Glutamatergic neuron (in vitro differentiated cells): ENCODE measurements around the gene PLBD1. TPM values are rescaled to one million over a fixed set of nuclear protein-coding genes. Genes with fewer than 3 reads are reported as not detected.

ENCODE experiments used
- DNase-seq: peaks from one replicate; pipeline ENCODE4 v3.0.0; 2022
- H3K27ac Mint-ChIP-seq: one replicate; pipeline ENCODE4 v1.8.0; 2020; ENCODE audit warnings: mild to moderate bottlenecking, mixed read lengths, inconsistent platforms; ENCODE audit not compliant: unreplicated experiment
- H3K27me3 Mint-ChIP-seq: one replicate; pipeline ENCODE4 v1.8.0; 2020; ENCODE audit warnings: mild to moderate bottlenecking, moderate library complexity, mixed read lengths, inconsistent platforms; ENCODE audit not compliant: unreplicated experiment
- H3K36me3 Mint-ChIP-seq: one replicate; pipeline ENCODE4 v1.8.0; 2020; ENCODE audit warnings: mild to moderate bottlenecking, mixed read lengths, inconsistent platforms; ENCODE audit not compliant: unreplicated experiment
- H3K4me1 Mint-ChIP-seq: one replicate; pipeline ENCODE4 v1.8.0; 2020; ENCODE audit warnings: mild to moderate bottlenecking, low read depth, mixed read lengths, inconsistent platforms; ENCODE audit not compliant: unreplicated experiment
- H3K4me3 Mint-ChIP-seq: one replicate; pipeline ENCODE4 v1.8.0; 2020; ENCODE audit warnings: mild to moderate bottlenecking, mixed read lengths, inconsistent platforms; ENCODE audit not compliant: unreplicated experiment
- H3K9me3 Mint-ChIP-seq: one replicate; pipeline ENCODE4 v1.8.0; 2020; ENCODE audit warnings: mild to moderate bottlenecking, moderate library complexity, mixed read lengths, inconsistent platforms; ENCODE audit not compliant: unreplicated experiment
- total RNA-seq: library from RNA; stranded (reverse); fragmentation: NEBNext Ultra II Directional; extraction: Animal tissue kit (Norgen Biotek cat#: 25700); gene quantifications from one replicate; pipeline ENCODE4 v1.2.1, GENCODE V29; 2021; ENCODE audit not compliant: unreplicated experiment
- TF ChIP-seq, protein P1 (sequence below): fragments of 200-600 bp; sonication (generic); IDR thresholded peaks from one replicate; pipeline ENCODE4 v1.5.0; 2021; ENCODE audit not compliant: partially characterized antibody, unreplicated experiment

PLBD1 gene
- total RNA-seq, 1 donor from 2014 or later: 0.32 TPM

DNA sequence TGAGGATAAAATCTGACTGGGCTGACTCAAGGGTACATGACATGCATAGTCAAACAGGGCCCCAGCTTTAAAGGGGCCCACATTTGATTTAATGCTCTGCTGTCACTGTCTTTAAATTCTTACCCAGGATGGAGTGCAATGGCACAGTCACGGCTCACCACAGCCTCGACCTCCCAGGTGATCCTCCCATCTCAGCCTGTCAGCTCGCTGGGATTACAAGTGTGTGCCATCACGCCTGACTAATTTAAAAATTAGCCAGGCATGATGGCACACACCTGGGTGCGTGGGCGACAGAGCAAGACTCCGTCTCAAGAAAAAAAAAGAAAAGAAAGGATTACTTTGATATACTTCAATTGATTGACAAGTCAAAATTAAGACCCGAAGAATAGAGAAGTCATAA, 9.2 kb upstream of the PLBD1 start:
- Mint-ChIP-seq H3K27ac (no peak overlapping the region), H3K4me3 (no peak overlapping the region), H3K9me3 (no peaks in the 10 kb centered on the region), H3K36me3 (no peaks in the 10 kb centered on the region), H3K27me3 (no peaks in the 10 kb centered on the region), H3K4me1 (no peaks in the 10 kb centered on the region)
- DNase-seq: no peak
- TF ChIP-seq, protein P1, sequence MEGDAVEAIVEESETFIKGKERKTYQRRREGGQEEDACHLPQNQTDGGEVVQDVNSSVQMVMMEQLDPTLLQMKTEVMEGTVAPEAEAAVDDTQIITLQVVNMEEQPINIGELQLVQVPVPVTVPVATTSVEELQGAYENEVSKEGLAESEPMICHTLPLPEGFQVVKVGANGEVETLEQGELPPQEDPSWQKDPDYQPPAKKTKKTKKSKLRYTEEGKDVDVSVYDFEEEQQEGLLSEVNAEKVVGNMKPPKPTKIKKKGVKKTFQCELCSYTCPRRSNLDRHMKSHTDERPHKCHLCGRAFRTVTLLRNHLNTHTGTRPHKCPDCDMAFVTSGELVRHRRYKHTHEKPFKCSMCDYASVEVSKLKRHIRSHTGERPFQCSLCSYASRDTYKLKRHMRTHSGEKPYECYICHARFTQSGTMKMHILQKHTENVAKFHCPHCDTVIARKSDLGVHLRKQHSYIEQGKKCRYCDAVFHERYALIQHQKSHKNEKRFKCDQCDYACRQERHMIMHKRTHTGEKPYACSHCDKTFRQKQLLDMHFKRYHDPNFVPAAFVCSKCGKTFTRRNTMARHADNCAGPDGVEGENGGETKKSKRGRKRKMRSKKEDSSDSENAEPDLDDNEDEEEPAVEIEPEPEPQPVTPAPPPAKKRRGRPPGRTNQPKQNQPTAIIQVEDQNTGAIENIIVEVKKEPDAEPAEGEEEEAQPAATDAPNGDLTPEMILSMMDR: no peak

DNA sequence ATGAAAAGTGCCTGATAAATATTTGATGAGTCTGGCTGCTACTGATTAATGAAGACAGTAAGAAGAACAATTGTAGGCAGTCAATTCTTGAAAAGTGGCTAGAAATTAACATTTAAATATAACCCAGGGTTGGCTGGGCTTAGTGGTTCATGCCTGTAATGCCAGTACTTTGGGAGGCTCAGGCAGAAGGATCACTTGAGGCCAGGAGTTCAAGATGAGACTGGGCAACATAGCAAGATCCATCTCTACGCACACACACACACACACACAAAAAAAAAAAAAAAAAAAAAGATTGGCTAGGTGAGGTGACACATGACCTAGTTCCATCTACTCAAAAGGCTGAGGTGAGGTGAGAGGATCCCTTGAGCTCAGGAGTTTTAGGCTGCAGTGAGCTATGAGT, 7.9 kb upstream of the PLBD1 start:
- no peaks in the 10 kb centered on the region for H3K36me3 Mint-ChIP-seq
- no peaks in the 10 kb centered on the region for H3K9me3 Mint-ChIP-seq
- H3K27ac Mint-ChIP-seq: no peak overlapping the region
- H3K4me1 Mint-ChIP-seq: no peaks in the 10 kb centered on the region
- no peaks in the 10 kb centered on the region for H3K27me3 Mint-ChIP-seq
- TF ChIP-seq, protein P1: no peak
- no peak overlapping the region for H3K4me3 Mint-ChIP-seq
- DNase-seq: no peak

DNA sequence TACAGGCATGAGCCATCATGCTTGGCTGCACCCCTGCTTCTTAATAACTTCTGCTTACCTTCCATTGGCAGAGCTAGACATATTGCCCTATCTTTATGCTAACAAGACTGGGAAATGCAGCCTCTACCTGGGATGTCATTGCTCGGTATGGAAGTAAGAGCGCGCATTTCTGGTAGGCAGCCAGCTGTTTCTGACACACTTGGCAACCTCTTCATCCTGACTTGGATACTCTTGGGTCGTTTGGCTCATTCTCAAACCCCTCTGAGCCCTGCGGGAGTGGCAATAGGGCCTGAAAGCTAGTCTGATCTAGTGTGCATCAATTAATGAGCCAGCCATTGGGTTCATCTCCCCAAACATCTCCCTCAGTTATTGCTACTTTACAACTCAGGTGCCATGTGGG, 5.4 kb upstream of the PLBD1 start:
- Mint-ChIP-seq H3K27ac (no peak overlapping the region), H3K36me3 (no peaks in the 10 kb centered on the region), H3K4me3 (no peak overlapping the region), H3K9me3 (no peaks in the 10 kb centered on the region), H3K27me3 (peaks cover 3% of the 10 kb centered on the region), H3K4me1 (no peaks in the 10 kb centered on the region)
- no peak for DNase-seq
- TF ChIP-seq, protein P1: no peak

DNA sequence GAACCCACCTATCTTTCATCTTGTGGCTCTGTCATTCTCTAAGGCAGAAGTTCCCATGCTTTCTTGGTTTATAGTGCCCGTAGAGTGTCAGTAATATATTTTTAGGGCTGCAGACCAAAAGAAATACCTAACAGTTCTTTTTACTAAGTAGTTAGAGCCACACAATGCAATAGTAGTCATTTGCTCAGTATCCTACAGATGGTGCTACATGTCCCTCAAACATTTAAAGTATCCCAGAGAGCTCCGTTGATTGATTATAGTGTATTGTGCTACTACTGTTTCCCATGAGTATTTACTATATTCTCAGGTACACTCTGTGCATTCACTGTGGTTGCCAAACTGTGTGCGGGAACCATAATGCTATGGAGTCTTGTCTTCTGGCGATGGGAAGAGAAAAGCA, 4.7 kb upstream of the PLBD1 start:
- no peaks in the 10 kb centered on the region for H3K36me3 Mint-ChIP-seq
- H3K27me3 Mint-ChIP-seq: peaks cover 5% of the 10 kb centered on the region
- no peaks in the 10 kb centered on the region for H3K4me1 Mint-ChIP-seq
- TF ChIP-seq, protein P1: no peak
- no peak overlapping the region for H3K4me3 Mint-ChIP-seq
- H3K9me3 Mint-ChIP-seq: no peaks in the 10 kb centered on the region
- H3K27ac Mint-ChIP-seq: no peak overlapping the region
- DNase-seq: no peak

DNA sequence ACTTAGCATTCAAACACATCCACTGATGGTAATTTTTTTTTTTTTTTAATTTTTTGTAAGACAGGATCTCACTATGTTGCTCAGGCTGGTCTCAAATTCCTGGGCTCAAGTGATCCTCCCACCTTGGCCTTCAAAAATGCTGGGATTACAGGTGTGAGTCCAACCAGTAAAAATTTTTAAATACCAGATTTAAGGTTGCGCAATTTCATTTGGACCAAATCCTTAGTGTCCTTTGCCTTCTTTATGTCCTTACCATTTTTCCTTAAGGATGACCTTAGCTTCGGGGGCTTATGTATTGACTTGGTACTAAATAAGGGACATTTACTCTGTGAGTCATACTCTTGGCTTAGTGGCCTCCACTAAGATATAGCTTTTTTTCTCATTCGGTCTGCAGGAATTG, 4.1 kb upstream of the PLBD1 start:
- no peaks in the 10 kb centered on the region for H3K9me3 Mint-ChIP-seq
- H3K36me3 Mint-ChIP-seq: no peaks in the 10 kb centered on the region
- TF ChIP-seq, protein P1: no peak
- no peak overlapping the region for H3K27ac Mint-ChIP-seq
- peaks cover 5% of the 10 kb centered on the region for H3K27me3 Mint-ChIP-seq
- H3K4me1 Mint-ChIP-seq: no peaks in the 10 kb centered on the region
- H3K4me3 Mint-ChIP-seq: no peak overlapping the region
- no peak for DNase-seq
